ENCODE results near the gene PLA2G2F.

PLA2G2F gene

GRCh38 chr1:20095564-20096434 lies 43.3 kb upstream of the PLA2G2F start:
- DNase-seq (ENCODE audit: extremely low read depth, low read depth) = no peak

DNA sequence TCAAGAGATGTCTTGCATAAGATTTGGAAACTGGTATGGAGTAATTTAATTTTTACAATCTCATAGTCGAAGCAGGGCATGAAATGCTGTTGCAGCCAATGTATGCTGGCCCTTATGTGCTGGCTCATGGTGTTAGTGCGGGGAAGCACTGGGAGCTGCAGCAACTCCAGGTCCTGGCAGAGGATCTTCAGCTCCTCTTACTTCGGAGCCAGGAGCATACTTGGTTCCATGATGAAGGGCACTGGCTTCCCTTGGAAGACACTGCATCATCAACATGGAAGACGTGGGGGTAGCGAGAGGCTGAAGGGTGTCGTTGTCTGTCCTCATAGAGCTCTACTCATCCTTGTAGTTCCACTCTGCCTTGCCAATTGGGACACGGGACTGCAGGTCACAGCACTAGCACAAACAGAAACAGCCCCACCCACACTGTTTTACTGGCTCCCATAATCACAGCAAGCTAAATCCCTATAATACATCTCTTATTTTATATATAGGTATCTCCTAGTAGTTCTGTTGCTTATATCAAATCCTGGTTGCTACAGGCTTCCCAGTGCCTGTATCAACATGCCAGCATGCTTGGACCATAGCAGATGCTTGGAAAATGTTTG lies 42.2 kb upstream of the PLA2G2F start:
- no peak for DNase-seq (ENCODE audit: extremely low read depth, low read depth)
- TF ChIP-seq CTCF (IDR thresholded peaks at IDR 0.05; ENCODE audit: low read depth, low read length) = no peak

More at GRCh38 chr1:20095564-20096434, 43.3 kb upstream of the PLA2G2F start:
- no peak for TF ChIP-seq CTCF (IDR thresholded peaks at IDR 0.05; ENCODE audit: low read depth, low read length)

DNA sequence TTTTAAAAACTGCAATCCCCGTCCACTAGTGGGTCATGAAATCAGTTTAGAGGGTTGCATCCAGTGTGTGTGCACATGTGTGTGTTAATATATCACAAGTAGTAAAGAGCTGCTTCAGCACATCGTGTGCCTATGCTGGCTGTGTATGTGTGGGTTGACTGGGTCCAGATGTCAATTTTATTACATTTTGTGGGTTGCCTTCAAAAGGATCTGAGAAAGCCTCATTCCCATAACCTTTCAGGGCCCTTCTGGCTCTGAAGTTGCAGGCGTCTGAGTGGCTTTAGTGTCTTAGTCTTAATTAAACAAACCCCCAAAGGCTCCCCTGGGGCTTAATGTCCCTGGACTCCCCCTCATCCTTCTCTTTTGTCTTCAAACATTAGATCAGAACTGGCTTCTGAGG lies 39.6 kb upstream of the PLA2G2F start:
- TF ChIP-seq CTCF (IDR thresholded peaks at IDR 0.05; ENCODE audit: low read depth, low read length) = no peak
- no peak for DNase-seq (ENCODE audit: extremely low read depth, low read depth)

DNA sequence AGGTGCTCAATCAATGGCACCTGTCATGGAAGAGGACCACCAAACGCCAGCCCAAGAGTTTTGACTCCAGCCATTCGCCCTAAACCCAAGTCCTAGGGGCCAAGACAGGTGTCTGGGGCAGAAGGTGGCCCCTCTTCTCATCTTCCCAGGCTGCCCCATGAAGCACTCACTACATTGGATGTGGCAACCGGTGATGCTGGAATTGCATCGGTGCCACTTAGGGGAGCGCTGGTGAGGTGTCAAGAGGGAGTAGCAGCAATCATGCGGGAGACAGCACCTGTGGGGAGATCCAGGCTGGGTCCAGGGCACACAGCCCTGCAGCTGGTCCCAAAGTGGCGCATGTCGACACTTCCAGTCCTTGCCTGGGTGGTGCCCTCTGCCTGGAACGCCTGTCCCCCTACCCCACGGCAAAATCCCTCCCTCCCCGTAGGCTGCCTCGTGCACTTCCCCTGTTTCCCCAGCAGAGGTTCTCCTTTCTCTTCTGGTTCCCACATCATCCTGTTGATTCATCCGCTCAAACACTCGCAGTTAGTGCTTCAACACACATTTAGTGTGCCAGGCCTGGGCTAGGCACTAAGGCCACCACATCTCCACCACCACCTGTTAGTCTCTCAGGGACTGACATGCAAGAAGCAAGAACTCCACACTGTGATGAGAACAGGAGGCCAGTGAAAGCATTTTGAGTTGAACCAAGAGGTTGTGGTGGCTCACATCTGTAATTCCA lies 38.3 kb upstream of the PLA2G2F start:
- DNase-seq (ENCODE audit: extremely low read depth, low read depth) = no peak
- peak; percentile 76 for TF ChIP-seq CTCF (IDR thresholded peaks at IDR 0.05; ENCODE audit: low read depth, low read length)

DNA sequence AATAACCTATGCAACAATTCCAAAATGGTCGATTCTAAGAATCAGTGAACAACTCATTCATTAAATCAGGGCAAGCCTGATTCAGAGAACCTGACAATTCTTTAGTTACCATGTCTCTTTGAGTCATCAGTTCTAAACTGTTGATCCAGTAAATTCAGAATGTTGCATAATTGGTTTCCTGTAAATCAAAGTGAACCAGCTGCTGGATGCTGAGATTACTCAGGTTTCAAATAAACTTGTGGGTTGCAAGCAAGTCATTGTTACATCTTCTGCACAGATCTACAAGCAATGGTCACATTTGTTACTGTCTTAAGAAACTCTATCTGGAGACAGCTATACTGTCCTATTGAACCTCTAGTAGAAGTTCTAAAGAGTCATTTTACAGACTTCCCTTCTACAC lies 36.2 kb upstream of the PLA2G2F start:
- peak; percentile 35 for DNase-seq (ENCODE audit: extremely low read depth, low read depth)

GRCh38 chr1:20105856-20106255 lies 33.3 kb upstream of the PLA2G2F start:
- no peak for TF ChIP-seq CTCF (IDR thresholded peaks at IDR 0.05; ENCODE audit: low read depth, low read length)
- DNase-seq (ENCODE audit: extremely low read depth, low read depth) = no peak

More for the DNA sequence above, 36.2 kb upstream of the PLA2G2F start:
- no peak for TF ChIP-seq CTCF (IDR thresholded peaks at IDR 0.05; ENCODE audit: low read depth, low read length)

- no peak for DNase-seq (ENCODE audit: extremely low read depth, low read depth)
- TF ChIP-seq CTCF (IDR thresholded peaks at IDR 0.05; ENCODE audit: low read depth, low read length) = no peak
Measured at GRCh38 chr1:20107351-20107750, 31.8 kb upstream of the PLA2G2F start.
